Mesenchymal stem cell (in vitro differentiated cells and primary cell): Measurements from ENCODE around the gene ETDA.
A peak's percentile ranks its signal among the peaks of the same experiment; 100 is the strongest.

Experiments used
- DNase-seq: peaks from one replicate; pipeline ENCODE4 v3.0.0-alpha.2; 2013
- H2AFZ ChIP-seq: one replicate; pipeline ENCODE4 v1.6.1; 2013; ENCODE audit warnings: low read depth, mild to moderate bottlenecking, control low read depth, inconsistent platforms, low read length, moderate library complexity
- H2AK5ac ChIP-seq: 2 replicates; pipeline ENCODE4 v1.6.1; 2013; ENCODE audit warnings: low read length, moderate library complexity, mild to moderate bottlenecking, inconsistent platforms; ENCODE audit not compliant: severe bottlenecking
- H2BK120ac ChIP-seq: one replicate; pipeline ENCODE4 v1.6.1; 2013; ENCODE audit warnings: low read depth, mild to moderate bottlenecking, inconsistent platforms, low read length, moderate library complexity
- H2BK12ac ChIP-seq, 2 experiments: one replicate each; pipeline ENCODE4 v1.6.1; 2013; ENCODE audit warnings: inconsistent platforms in 2 of 2, low read length in 2 of 2, mild to moderate bottlenecking in 2 of 2, moderate library complexity in 2 of 2, control low read depth in 1 of 2
- H2BK15ac ChIP-seq: one replicate; pipeline ENCODE4 v1.6.1; 2013; ENCODE audit warnings: mild to moderate bottlenecking, low read depth, inconsistent platforms; ENCODE audit not compliant: poor library complexity, severe bottlenecking
- H2BK5ac ChIP-seq: 2 replicates; pipeline ENCODE4 v1.6.1; 2013; ENCODE audit warnings: low read depth, mild to moderate bottlenecking, low read length, control low read depth, inconsistent platforms; ENCODE audit not compliant: poor library complexity, severe bottlenecking
- H3K14ac ChIP-seq, 2 experiments: one replicate each; pipeline ENCODE4 v1.6.1; 2013; ENCODE audit warnings: inconsistent platforms in 2 of 2, low read length in 2 of 2, control low read depth in 1 of 2, mild to moderate bottlenecking in 1 of 2, moderate library complexity in 1 of 2
- H3K18ac ChIP-seq, 2 experiments: one replicate each; pipeline ENCODE4 v1.6.1; 2013; ENCODE audit warnings: inconsistent platforms in 2 of 2, low read length in 2 of 2, control low read depth in 1 of 2, low read depth in 1 of 2, mild to moderate bottlenecking in 1 of 2
- H3K23ac ChIP-seq, 2 experiments: one replicate each; pipeline ENCODE4 v1.6.1; 2013; ENCODE audit warnings: inconsistent platforms in 2 of 2, low read length in 2 of 2, mild to moderate bottlenecking in 2 of 2, moderate library complexity in 2 of 2, control low read depth in 1 of 2
- H3K27ac ChIP-seq: 2 replicates; pipeline ENCODE4 v1.5.1; 2013; ENCODE audit warnings: mild to moderate bottlenecking, moderate library complexity, low read length, control low read depth, inconsistent platforms; ENCODE audit not compliant: poor library complexity, severe bottlenecking
- H3K27me3 ChIP-seq, 2 experiments: 2 replicates each; pipeline versions ENCODE4 v1.6.1 to v1.7.0; 2013; ENCODE audit warnings: low read length in 2 of 2, mild to moderate bottlenecking in 2 of 2, moderate library complexity in 2 of 2, control low read depth in 1 of 2, inconsistent platforms in 1 of 2; ENCODE audit not compliant: control insufficient read depth in 1 of 2, insufficient read depth in 1 of 2
- H3K36me3 ChIP-seq, 2 experiments: 2 replicates each; pipeline versions ENCODE4 v1.6.1 to v1.7.0; 2013; ENCODE audit warnings: low read length in 2 of 2, control low read depth in 1 of 2, inconsistent platforms in 1 of 2, low read depth in 1 of 2, mild to moderate bottlenecking in 1 of 2; ENCODE audit not compliant: insufficient read depth in 2 of 2, control insufficient read depth in 1 of 2
- H3K4ac ChIP-seq, 2 experiments: one replicate each; pipeline ENCODE4 v1.6.1; 2013; ENCODE audit warnings: inconsistent platforms in 2 of 2, low read length in 2 of 2, mild to moderate bottlenecking in 2 of 2, moderate library complexity in 2 of 2, control low read depth in 1 of 2, low read depth in 1 of 2
- H3K4me1 ChIP-seq: 2 replicates; pipeline ENCODE4 v1.6.1; 2013; ENCODE audit warnings: low read depth, low read length, control low read depth; ENCODE audit not compliant: control insufficient read depth, insufficient read depth
- H3K4me2 ChIP-seq: 2 replicates; pipeline ENCODE4 v1.6.1; 2013; ENCODE audit warnings: low read length, mild to moderate bottlenecking, inconsistent platforms; ENCODE audit not compliant: poor library complexity, severe bottlenecking
- H3K4me3 ChIP-seq, 2 experiments: 2 replicates each; pipeline versions ENCODE4 v1.5.1 to v1.7.0; 2013; ENCODE audit warnings: low read length in 2 of 2, mild to moderate bottlenecking in 2 of 2, control low read depth in 1 of 2, low read depth in 1 of 2; ENCODE audit not compliant: insufficient read depth in 1 of 2
- H3K79me1 ChIP-seq: replicated peaks from 2 replicates; pipeline ENCODE4 v1.6.1; 2013; ENCODE audit warnings: mild to moderate bottlenecking, control low read depth, low read length, inconsistent platforms; ENCODE audit not compliant: poor library complexity, severe bottlenecking
- H3K9ac ChIP-seq: 2 replicates; pipeline ENCODE4 v1.7.0; 2013; ENCODE audit warnings: mild to moderate bottlenecking, low read length, moderate library complexity
- H3K9me3 ChIP-seq: 2 replicates; pipeline ENCODE4 v1.7.0; 2013; ENCODE audit warnings: mild to moderate bottlenecking, low read length; ENCODE audit not compliant: control insufficient read depth
- H4K8ac ChIP-seq: one replicate; pipeline ENCODE4 v1.6.1; 2013; ENCODE audit warnings: inconsistent platforms, mild to moderate bottlenecking, low read length, moderate library complexity
- H4K91ac ChIP-seq: one replicate; pipeline ENCODE4 v1.6.1; 2013; ENCODE audit warnings: mild to moderate bottlenecking, low read length, inconsistent platforms
- WGBS: methylation state at CpG from one replicate; pipeline ENCODE4 v1.1.7; 2013; ENCODE audit warnings: mixed read lengths; 5-methylcytosine and 5-hydroxymethylcytosine counted together

ETDA gene

DNA sequence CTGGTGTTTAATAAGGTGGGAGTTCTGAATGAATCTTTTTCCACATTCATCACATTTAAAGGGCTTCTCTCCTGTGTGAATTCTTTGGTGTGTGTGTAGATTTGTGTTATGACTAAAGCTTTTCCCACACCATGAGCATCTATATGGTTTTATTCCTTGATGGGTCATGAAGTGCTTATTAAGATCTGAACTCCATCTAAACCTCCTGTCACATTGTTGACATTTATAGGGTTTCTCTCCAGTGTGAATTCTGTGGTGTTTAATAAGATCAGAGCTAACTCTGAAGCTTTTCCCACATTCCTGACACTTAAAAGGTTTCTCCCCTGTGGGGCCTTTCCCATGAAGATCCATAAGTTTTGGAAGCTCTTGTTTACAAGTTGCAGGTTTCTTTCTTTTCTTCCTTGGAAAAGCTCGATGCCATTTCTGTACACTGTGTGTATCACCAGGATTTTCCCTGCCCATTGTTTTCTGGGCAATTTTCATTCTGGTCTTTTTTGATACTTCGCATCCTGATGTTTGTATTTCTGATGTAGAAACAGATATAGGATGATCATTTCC lies 35.5 kb downstream of the ETDA start:
- H3K4me3 ChIP-seq = peak overlapping the region in 1 of 2 experiments; percentile 34
- H4K8ac ChIP-seq = no peak overlapping the region
- H3K79me1 ChIP-seq = no peaks in the 10 kb centered on the region
- H3K18ac ChIP-seq = no peak overlapping the region
- no peaks in the 10 kb centered on the region for H3K4me1 ChIP-seq
- peaks cover 0 to 21% of the 10 kb centered on the region in 2 experiments for H3K36me3 ChIP-seq
- H2AK5ac ChIP-seq = no peak overlapping the region
- H3K4me2 ChIP-seq = no peak overlapping the region
- no peak overlapping the region for H2BK12ac ChIP-seq
- H3K9me3 ChIP-seq = peaks cover 87% of the 10 kb centered on the region
- H3K9ac ChIP-seq = no peak overlapping the region
- no peak overlapping the region for H2BK120ac ChIP-seq
- DNase-seq = no peak
- no CpG with 5 or more reads among the region's 2 CpGs for WGBS
- no peak overlapping the region for H2AFZ ChIP-seq
- no peak overlapping the region for H4K91ac ChIP-seq
- no peak overlapping the region for H2BK5ac ChIP-seq
- H3K27ac ChIP-seq = no peak overlapping the region
- H3K14ac ChIP-seq = no peak overlapping the region
- H3K23ac ChIP-seq = no peak overlapping the region
- no peak overlapping the region for H3K4ac ChIP-seq
- H3K27me3 ChIP-seq = no peaks in the 10 kb centered on the region
- no peak overlapping the region for H2BK15ac ChIP-seq

DNA sequence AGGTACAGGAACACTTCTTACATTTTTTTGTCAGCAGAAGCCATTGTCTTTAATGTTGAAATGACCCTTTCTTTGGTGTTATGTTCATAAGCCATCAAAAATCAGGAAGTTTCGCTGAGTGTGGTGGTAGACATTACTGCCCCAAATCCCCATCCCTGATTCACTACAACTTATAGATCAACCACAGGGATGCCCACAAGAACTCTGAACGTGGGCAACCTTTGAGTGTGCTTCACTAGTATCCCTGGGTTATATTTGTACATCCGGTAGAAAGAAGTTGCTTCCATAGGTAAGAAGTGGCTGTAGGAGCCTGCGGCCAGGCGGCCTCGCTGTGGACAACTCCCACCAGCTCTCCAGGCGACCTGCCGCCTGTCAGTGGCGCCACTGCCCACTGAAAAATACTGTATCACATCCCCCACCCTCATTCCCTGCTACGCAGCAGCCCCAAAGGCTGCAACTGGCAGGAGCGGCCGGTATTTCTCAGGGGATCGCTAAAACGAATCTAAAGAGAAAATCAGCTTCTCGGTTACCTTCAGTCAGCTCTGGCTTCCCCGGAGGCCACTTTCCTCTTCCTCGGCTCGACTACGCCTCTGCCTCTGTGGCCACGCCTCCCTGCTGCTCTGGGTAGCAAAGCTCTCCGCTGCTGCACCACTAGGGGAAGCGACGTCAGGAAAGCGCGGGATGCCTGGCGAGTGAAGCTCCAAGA lies 43.5 kb downstream of the ETDA start:
- H3K4me2 ChIP-seq = no peak overlapping the region
- peak; percentile 47 for DNase-seq
- no peaks in the 10 kb centered on the region for H3K4me1 ChIP-seq
- H3K79me1 ChIP-seq = peaks cover 6% of the 10 kb centered on the region
- no peak overlapping the region for H4K8ac ChIP-seq
- H3K14ac ChIP-seq = no peak overlapping the region
- WGBS = 6% methylated on average over 16 of the region's 26 CpGs
- peaks cover 5 to 7% of the 10 kb centered on the region in 2 experiments for H3K36me3 ChIP-seq
- no peak overlapping the region for H3K27ac ChIP-seq
- H3K9me3 ChIP-seq = peaks cover 20% of the 10 kb centered on the region
- H4K91ac ChIP-seq = no peak overlapping the region
- no peak overlapping the region for H3K18ac ChIP-seq
- H3K9ac ChIP-seq = no peak overlapping the region
- H2BK15ac ChIP-seq = no peak overlapping the region
- H2AK5ac ChIP-seq = no peak overlapping the region
- peak overlapping the region; percentile 11 for H2AFZ ChIP-seq
- H3K4ac ChIP-seq = no peak overlapping the region
- peak overlapping the region in 1 of 2 experiments; percentile 60 for H3K4me3 ChIP-seq
- no peak overlapping the region for H2BK5ac ChIP-seq
- H3K27me3 ChIP-seq = peaks cover 0 to 8% of the 10 kb centered on the region in 2 experiments
- no peak overlapping the region for H2BK120ac ChIP-seq
- H2BK12ac ChIP-seq = no peak overlapping the region
- no peak overlapping the region for H3K23ac ChIP-seq

- Histone ChIP-seq H2BK5ac (no peak overlapping the region), H2AK5ac (no peak overlapping the region), H3K18ac (no peak overlapping the region), H3K27ac (no peak overlapping the region), H3K4me3 (peak overlapping the region in 1 of 2 experiments; percentile 60), H3K23ac (no peak overlapping the region), H3K79me1 (peaks cover 6% of the 10 kb centered on the region), H3K9ac (no peak overlapping the region), H4K91ac (no peak overlapping the region), H3K14ac (no peak overlapping the region), H2BK12ac (no peak overlapping the region), H3K4ac (no peak overlapping the region), H3K4me2 (no peak overlapping the region), H2AFZ (no peak overlapping the region), H3K9me3 (peaks cover 14% of the 10 kb centered on the region), H2BK120ac (no peak overlapping the region), H3K27me3 (peaks cover 0 to 8% of the 10 kb centered on the region in 2 experiments), H2BK15ac (no peak overlapping the region), H3K4me1 (no peaks in the 10 kb centered on the region), H4K8ac (no peak overlapping the region), H3K36me3 (peaks cover 5% of the 10 kb centered on the region in 2 experiments)
- WGBS = 9% methylated on average over 10 of the region's 10 CpGs
- no peak for DNase-seq
Observed at GRCh38 chrX:135295944-135296305, 44.1 kb downstream of the ETDA start.

DNA sequence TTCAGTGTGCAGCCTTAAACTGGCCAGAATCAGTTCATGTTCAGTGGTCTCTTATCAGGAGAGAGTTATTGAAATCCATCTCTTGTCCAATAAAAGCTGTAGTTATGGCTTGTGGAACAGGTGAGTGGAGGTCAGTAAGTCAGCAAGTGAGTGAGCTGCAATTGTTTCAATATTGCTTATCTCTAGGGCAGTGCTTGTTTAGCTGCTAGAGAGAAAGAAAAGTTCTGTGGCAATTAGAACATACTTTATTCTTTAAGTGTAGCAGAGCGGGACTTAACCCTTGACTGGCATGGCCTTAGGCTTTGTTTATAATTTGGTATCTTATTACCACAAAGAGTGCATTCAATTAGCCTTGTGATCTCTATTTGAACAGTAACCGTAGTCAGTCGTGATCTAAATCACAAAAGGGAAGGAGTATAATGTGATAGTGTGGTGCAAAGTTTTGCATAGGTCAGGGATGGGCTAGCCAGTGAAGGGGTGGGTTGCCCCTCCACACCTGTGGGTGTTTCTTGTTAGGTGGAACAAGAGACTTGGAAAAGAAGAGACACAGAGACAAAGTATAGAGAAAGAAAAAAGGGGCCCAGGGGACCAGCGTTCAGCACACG lies 50.5 kb downstream of the ETDA start:
- no peak overlapping the region for H3K14ac ChIP-seq
- H3K79me1 ChIP-seq = peaks cover 6% of the 10 kb centered on the region
- H4K8ac ChIP-seq = no peak overlapping the region
- H3K9ac ChIP-seq = no peak overlapping the region
- H3K4me3 ChIP-seq = no peak overlapping the region
- H3K36me3 ChIP-seq = no peaks in the 10 kb centered on the region
- H3K18ac ChIP-seq = no peak overlapping the region
- H3K4ac ChIP-seq = no peak overlapping the region
- WGBS = 91% methylated on average over 3 of the region's 5 CpGs
- H2BK5ac ChIP-seq = no peak overlapping the region
- H3K4me1 ChIP-seq = no peaks in the 10 kb centered on the region
- H2BK120ac ChIP-seq = no peak overlapping the region
- no peak for DNase-seq
- H3K23ac ChIP-seq = no peak overlapping the region
- H3K4me2 ChIP-seq = no peak overlapping the region
- H4K91ac ChIP-seq = no peak overlapping the region
- no peak overlapping the region for H3K27ac ChIP-seq
- H3K27me3 ChIP-seq = peaks cover 0 to 2% of the 10 kb centered on the region in 2 experiments
- no peak overlapping the region for H2AK5ac ChIP-seq
- H2BK12ac ChIP-seq = no peak overlapping the region
- H2AFZ ChIP-seq = no peak overlapping the region
- no peak overlapping the region for H2BK15ac ChIP-seq
- H3K9me3 ChIP-seq = no peaks in the 10 kb centered on the region
